GM19035 (cell line): ENCODE data around the gene AP4S1.
A peak's percentile ranks its signal among the peaks of the same experiment; 100 is the strongest.

Source experiments
- ATAC-seq: cut with Tn5 transposase; IDR thresholded peaks from one replicate; pipeline ENCODE4 v1.9.1; 2021; ENCODE audit not compliant: unreplicated experiment

AP4S1 gene

DNA sequence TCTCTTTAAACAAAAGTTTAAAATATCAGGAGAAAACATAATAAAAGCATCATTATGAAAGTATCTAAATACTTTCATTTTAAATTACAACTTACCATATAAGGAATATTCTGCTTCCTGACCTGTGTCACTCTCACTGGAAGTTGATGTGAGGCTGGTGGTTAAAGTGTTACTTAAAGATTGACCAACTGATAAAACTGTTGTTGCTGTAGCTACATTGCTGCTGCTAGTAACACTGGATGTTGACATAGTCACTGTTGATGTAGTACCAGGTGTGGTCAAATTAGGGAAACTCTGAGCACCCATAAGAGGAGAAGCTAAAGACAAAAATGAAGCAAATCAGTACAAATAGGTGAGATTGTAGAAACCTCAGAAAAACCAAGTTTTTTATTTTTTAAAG is 102.2 kb downstream of the AP4S1 start:
- peak; percentile 50 for ATAC-seq

DNA sequence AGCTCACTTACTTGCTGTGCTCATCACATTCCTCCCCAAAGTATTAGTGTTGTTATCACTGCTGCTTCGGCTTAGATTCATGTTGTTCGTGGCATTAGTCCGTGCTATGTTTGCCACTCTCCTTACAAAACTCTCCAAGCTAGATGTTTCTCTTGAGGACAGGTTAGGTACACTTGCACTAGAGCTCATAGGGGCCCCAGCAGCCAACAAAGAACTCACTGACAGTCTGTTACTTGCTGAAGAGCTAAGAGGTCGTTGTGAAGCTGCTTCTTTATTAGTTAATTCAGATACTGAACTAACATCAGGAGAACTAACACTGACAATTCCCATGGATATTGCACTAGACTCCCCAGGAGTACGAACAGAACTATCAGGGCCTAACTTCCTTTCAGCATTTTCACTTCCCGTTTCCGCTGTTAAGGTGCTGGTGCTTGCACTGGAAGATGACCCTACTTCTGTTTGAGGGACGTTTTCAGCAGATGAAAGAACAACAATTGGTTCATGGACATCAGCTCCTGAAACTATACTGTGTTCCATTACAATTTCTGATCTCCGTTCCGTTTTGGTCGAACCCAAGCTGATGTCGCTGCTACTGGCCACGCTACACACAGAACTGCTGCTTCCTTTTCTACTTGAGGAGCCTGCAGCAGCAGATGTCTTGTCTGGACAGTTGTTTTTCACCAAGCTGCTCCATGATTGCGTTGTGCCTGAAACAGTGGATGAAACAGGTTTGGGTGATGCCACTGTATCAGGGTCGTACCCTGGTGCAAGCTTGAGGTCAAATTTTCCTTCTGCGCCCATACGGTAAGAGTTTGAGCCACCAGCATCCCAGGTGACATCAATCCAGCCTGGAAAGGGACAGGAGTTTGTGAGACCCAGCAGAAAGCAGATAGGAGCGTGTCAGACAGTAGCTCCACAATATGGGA is 103.4 kb downstream of the AP4S1 start:
- ATAC-seq, result no peak

DNA sequence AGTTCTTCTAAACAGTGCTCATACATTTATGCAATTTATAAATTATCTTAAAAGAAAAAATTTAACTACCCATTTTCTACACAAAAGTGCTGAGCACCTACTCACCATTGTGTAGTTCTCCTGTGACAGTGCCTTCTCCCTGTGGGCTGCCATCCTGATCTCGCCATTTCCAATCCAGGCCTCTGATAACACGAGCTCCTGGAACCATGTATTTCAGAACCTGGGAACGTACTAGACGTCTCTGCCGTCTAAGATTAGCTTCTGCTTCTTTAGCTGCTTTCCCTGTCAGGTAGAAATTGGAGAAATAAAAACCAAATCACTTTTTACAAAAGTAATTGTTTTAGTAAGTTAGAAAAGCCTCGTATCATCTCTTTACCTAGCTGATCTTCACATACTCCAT is 107.7 kb downstream of the AP4S1 start:
- ATAC-seq, result no peak

DNA sequence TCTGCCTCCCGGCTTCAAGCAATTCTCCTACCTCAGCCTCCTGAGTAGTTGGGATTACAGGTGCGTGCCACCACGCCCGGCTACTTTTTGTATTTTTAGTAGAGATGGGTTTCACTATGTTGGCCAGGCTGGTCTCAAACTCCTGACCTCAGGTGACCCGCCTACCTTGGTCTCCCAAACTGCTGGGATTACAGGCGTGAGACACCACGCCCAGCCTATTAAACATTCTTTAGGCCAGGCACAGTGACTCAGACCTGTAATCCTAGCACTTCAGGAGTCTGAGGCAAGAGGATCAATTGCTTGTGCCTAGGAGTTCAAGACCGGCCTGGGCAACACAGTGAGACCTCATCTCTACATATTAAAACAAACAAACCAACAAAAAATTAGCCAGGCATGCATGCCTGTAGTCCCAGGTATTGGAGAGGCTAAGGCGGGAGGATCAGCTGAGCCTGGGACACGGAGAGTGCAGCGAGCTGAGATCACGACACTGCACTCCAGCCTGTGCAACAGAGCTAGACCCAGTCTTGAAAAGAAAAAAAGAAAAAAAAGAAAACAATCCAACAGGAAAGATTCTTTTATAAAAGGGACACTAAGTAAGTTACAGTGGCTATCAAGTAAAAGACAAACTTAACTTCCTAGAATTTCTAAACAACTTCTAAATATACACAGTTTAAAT is 111.9 kb downstream of the AP4S1 start:
- no peak for ATAC-seq

DNA sequence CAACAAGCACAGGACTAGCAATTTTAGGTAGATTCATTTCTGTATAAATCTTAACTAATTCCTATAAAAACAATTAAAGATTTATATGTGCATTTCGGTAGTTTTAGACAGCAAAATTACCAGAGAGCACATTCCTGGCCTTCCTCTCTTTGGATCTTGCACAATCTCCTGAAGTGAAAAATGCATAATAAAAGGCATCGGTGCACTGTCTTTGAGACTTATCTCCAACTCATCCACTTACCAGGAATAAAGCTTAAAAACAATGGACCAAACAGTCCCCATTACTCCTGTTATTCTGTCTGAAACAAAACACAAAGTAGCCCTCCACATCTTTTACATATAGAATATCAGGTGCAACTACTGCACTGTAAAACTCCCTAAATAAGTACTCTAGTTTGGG is 112.9 kb downstream of the AP4S1 start:
- ATAC-seq, result no peak

DNA sequence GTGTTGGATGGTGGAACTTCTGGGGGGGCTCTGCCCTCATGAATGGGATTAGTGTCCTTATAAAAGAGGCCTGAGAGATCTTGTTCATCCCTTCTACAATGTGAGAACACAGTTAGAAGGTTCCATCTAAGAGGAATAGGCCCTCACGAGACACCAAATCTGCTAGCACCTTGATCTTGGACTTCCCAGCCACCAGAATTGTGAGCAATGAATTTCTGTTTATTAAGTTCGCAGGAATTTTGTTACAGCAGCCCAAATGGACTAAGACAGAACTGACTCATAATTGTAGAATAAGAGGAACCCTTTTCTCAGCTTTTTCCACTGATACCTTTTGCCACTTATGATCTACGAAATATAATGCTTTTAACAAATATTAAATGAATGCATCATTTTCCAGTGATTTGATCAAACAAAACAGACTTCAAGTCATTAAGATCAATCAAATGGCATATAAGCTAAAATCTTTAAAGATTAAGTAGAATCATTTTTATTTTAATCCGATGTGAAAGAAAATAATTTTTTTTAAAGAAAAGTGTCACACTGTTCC is 113.9 kb downstream of the AP4S1 start:
- ATAC-seq, result no peak

DNA sequence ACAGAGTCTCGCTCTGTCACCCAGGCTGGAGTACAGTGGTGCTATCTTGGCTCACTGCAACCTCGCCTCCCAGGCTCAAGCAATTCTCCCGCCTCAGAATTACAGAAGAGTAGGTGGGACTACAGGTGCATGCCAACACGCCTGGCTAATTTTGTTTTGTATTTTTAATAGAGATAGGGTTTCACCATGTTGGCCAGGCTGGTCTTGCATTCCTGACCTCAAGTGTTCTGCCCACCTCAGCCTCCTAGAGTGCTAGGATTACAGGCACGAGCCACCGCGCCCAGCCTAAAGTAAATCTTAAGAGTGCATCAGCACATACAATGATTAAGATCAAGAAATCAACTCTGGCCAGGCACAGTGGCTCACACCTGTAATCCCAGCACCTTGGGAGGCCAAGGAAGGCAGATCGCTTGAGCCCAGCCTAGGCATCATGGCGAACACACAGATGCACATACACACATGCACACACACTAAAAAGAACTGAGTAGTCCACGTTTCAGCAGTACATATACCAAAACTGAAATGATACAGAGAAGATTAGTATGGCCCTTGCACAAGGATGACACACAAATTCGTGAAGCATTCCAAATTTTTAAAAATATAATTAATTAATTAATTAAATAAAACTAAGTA is 117.1 kb downstream of the AP4S1 start:
- no peak for ATAC-seq
